Fibroblast of skin of left quadriceps (primary cell): ENCODE data around the gene A2M.

Experiments
- DNase-seq, 2 experiments: peaks; one replicate each; pipeline ENCODE4 v3.0.0-alpha.2; 2013; ENCODE audit warnings: low read depth in 2 of 2

Gene A2M

DNA sequence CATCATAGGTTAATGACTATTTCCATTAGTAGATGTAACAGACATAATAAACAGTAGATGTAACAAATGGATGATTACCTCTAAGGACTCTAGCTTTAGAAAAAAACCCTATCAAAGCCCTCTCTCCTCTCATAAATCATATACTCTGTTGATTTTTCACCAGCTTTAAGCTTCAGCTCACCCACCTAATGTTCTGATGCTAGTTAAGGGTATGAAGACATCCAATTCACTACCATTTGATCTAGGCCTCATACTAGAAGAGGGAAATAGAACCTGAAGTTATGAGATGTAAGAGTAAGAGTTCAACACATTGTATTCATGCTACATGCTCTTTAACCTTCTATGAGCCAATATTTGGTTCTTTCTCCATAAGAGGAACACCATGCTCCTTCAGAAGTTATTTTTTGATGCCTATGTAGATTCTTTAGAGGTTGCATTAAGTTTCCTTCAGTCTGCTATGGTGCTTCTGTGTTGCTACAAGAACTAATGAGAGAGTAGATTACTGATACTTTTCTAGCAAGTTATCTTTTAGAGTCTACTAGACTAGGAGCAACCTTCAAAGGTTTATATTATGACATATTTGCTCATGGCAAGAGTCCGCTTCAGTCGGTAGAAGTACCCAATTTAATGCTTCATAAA, 16.0 kb downstream of the A2M start:
- DNase-seq, result no peak

DNA sequence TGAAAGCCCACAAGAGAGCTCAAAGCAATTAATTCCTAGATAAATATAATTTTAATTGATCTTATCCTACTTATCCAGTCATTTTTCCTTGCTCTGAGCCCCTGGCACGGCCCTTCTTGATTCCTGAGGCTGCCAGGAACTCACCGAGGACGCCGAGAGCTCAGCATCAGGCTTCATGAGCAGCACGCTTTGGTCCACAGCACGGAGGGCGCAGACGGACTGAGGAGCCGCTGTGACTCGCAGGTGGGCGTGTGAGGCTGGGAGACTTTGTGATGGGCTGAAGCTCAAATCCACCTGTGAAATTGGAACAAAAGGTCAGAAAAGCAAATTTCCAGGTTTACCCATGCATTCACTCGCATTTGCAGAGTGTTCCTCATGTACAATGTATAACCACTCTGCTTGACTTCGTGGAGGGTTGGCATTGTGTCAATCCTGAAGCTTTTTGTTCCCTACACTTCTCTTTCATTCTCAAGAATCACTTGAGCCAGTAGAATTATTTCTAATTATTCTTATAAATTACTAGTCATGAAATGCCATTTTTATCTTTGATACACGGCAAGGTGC, 17.2 kb downstream of the A2M start:
- DNase-seq, result no peak

DNA sequence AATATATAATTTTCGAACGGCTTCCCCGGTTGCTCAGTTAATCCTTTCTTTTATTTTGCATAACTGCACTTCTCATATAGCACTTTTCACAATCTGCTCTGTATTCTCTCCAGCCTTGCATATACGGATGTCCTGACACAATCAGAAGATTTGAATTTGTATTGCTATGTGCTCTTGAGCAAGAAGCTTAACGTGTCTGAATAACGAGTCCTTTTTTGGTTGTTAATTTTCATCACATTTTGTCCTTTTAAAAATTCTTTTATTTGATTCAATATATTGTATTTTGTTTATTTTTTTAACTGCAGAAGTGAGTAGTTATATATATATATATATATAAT, 17.6 kb downstream of the A2M start:
- DNase-seq, result no peak

DNA sequence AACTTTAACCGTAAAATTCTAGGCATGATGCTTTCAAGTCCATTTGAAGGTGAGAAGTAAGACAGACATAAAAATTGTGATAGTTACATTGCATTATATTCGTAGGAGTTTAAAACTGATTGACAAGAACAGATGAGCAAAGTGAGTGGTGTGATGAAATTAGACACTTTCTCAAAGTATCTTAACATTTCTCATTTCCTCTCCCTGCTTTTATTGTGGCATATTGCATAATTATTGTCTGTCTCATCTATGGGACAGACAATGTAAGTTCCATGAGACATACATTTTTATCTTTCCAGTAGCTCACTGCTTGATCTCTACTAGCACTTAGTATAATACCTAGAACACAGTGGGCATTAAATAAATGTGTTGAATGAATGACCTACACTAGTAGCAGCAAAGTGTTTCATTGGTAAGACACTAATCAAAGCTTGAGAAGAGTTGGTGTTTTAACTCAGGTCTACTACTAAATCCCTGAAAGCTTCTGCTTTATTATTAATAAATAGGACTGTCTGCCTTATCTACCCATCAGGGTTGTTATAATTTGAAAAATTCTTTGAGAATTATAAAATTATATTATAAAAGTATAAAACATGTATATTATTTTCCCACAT, 19.0 kb downstream of the A2M start:
- DNase-seq, result no peak

DNA sequence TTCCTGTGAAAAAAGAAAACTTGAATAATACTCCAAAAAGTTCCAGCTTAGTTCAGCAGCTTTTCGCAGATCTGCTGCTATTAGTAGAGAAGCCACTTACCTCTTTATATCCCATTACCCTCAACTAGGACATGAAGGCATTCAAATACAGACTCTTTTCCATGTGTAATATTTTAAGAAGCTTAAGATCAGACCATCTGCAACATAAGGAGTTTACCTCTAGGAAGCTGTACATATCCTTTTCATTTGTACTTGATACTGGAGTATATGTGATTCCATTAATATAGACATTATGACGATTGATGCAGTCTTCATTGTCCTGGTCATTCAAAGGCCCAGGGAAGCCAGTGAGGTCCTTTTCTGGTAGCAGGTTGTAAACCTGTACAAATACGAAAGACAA, 20.4 kb downstream of the A2M start:
- no peak for DNase-seq

DNA sequence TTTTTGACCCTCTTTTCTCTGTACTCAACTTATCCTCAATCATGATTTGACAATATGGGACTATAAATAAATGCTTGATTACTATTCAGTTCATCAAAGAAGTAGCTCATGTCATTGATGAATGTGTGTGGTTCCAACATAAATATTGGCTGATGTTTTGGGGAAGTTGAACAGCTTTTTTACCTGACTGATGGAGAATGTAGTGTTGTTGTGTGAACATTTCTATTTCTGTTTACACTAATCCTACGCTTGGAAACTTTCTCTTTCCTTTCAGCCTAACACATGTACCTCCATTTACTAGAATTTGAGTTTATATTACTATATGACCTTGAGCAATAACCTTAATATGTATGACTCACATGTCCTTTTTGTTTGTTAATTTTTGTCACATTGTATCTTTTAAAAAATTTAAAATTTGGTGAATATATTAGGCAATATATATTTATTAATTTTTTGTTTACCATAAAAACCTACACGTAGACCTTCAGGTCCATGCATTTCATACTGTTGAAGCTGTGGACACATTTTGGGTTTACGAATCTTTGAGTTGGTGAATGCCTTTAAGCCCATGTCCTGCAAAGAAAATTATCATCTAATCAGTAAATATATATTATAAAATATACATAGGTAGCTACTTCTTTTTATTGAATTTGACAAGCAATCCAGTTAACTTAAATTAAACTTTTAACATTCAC, 21.1 kb downstream of the A2M start:
- no peak for DNase-seq

DNA sequence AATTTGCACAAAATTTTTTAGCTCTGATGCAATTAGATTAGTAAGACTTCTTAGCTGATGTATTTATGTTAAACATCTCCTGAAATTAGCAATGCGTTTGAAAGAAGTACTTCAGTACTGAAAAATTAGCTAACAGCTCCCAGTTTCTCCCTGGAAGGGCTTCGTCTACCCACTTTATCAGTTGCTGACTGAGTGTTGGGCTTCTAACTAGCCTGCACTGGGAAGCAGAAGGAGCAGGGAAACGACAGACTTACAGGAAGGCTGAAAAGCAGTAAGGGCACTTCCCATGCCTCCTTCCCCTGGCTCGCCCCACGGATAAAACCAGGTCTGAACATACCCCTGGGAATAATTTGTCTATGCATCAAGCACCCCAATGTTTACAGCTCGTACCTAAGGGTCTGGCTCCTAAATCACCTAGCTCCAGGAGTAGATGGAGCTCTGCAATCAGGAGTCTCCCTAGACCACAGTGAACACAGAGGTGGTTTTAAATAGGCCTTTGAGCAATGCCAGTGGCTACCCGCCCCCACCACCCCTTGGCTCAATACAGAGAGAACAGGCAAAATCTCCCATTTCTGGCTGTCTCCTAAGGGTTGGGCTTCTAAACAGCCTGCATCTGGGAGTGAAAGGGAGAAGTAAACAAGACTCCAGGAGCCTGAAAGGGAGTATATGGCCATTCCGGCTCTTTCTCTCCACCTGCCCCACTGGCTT, 23.7 kb downstream of the A2M start:
- no peak for DNase-seq

DNA sequence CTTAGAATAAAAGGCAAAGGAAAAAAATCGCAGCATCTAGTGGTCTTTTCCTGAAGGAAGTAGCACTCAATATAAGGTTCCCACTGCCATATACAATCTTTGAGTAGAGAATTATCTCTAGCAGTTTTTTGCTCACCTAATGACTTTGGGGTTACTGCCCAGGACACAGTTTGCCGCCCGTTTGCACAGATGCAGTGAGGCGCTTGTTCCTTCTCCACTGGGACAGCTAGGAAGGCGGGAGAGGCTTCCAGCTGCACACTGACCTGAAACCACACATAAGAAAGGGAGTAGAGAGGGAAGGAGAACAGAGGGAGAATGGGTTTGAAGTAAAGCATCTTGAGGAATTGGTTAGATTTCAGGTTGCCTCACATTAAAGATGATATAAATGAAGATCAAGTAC, 25.5 kb downstream of the A2M start:
- no peak for DNase-seq

DNA sequence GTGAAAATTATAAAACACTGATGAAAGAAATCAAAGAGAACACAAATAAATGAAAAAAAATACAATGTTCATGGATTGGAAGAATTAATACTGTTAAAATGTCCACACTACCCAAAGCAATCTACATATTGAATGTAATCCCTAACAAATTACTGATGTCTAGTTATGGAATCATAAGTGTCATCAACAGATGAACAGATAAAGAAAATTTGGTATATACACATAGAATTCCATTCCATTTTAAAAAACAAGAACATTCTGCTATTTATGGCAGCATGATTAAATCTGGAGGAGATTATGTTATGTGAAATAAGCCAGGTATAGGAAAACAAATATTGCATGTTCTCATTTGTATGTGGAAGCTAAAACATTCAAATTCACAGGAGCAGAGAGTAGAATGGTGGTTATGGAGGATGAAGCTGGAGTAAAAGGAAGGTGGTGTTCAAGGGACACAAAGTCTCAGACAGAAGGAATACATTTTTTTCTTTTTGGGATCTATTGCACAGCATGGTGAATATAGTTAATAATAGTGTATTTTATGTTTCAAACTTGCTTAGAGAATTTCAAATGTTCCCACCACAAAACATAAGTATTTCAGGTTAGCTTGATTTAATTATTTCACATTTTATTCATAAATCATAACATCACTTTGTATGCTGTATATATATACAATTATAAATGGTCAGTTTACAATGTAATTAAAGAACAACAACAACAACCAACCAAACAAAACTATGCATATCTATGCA, 28.5 kb downstream of the A2M start:
- DNase-seq, result no peak

DNA sequence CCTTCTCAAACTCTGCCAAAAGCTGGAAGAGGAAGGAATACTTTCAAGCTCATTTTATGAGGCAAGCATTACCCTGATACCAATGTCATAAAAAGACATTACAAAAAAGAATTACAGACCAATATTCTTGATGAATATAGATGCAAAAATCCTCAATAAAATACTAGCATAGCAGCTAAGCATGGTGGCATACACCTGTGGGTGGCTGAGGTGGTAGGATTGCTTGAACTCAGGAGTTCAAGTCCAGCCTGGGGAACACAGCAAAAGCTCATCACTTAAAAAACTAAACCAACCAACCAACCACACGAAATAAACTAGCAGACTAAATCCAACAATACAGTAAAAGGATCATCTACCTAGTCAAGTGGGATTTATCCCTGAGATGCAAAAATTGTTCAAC, 29.6 kb downstream of the A2M start:
- DNase-seq, result no peak

DNA sequence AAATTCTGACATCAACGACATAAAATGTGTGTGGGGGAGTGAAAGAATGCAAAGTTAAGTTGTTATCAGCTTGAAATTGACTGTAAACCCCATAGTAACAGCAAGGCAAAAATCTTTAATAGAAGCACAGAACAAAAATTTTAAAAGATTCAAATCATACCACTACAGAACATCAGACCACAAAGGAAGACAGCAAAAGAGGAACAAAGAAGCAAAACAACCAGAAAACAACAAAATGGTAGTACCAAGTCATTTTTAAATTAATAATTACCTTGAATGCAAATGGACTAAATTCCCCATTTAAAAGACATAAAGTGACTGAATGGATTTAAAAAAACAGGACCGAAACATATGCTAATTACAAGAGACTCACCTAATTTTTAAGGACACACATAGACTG, 31.3 kb downstream of the A2M start:
- no peak for DNase-seq

DNA sequence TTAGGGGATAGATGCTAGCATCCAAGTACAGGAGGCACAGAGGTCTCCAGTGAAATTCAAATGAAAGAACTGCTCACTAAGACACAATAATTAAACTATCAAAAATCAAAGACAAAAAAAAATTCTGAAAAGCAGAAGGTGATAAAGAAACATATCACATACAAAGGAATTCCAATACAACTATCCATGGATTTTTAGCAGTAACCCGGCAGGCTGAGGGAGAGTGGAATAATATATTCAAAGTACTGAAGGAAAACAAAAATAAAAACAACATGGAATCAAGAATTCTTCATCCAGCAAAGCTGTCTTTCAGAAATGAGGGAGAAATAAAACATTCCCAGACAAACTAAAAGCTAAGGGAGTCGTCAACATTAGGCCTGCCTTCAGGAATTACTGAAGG, 31.9 kb downstream of the A2M start:
- no peak for DNase-seq

DNA sequence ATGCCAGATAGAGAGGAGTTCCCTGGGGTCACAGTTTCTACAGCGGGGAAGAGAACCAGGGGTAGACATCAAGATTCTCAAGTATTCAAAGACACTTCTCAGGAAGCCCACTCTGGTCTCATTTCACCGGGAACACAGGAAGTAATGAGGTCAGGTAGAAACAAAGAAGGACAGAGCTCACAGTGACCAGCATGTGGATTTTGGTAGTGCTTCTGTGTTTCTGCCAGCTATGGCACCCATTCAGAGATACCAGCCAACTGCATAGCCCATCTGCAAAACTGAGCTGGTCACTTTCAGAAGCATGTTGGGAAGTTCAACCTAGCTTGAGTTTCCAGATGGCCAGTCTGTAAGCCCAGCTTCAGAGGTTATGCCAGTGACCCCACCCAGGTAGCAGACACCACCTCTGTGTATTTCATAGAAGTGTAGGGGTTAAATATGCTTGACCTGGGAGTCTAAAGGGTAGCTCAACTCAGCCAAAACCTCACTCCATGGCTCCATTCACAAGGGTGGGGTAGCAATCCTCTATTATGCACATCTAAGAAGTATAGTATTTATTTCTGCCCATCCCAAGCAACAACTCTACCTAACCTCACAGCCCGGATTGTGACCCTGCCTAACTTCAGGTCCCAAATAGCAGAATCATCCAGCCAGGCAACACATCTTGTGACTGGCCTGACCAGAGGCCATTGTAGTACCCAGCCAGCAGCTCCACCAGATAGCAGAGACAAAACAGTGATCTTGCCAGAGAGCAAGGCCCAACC, 33.9 kb downstream of the A2M start:
- no peak for DNase-seq

DNA sequence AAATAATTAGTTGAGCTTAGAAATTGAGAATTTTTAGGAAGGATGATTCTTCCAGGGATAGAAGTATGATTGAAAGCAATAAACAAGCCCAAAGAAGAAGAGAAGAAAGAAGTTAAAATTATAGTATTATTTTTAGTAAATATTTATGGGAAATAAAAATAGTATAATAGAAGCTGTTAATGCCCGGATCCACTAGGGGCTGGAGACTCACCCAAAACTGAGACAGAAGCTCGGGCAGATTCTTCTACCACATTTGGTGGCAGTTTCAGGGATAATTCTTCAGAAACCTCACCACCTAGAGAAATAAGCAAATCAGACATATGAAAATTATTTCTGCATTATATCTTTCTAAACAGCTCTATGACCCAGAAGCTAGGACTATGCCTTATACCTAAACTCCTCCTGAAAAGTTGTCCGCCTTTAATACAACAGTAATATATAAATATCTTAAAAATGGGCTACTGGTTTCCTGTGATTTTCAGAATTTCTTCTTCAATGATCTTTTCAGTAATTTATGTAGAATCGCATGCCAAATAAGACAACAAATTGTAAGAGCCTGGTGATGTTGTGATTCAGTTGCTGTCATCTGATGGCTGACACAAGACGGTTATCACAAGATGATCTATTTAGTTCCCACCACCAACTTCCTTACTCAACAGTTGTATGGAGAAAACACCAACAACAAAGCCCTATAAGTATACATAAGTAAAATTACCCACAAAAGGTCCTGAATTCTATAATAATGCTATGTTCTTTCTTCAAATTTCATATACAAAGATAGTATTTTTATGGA, 35.6 kb downstream of the A2M start:
- no peak for DNase-seq

DNA sequence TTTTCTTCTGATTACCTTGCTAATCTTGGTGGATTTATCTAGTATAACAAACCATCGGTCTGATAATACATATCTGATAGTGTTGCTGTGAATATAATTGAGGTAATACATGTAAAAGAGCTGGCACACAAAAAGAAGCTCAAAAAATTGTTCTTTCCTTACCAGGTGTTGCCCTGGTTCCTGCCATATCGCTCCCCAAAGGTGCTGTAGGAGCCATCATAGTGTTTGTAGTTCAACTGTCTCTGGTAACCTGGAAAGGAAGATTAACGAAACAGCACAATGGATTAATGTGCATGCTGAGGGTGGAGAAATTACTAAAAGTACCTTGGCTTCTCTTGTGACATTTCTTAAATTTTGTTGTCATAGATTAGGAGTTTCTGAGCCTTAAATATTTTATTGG, 36.6 kb downstream of the A2M start:
- no peak for DNase-seq

DNA sequence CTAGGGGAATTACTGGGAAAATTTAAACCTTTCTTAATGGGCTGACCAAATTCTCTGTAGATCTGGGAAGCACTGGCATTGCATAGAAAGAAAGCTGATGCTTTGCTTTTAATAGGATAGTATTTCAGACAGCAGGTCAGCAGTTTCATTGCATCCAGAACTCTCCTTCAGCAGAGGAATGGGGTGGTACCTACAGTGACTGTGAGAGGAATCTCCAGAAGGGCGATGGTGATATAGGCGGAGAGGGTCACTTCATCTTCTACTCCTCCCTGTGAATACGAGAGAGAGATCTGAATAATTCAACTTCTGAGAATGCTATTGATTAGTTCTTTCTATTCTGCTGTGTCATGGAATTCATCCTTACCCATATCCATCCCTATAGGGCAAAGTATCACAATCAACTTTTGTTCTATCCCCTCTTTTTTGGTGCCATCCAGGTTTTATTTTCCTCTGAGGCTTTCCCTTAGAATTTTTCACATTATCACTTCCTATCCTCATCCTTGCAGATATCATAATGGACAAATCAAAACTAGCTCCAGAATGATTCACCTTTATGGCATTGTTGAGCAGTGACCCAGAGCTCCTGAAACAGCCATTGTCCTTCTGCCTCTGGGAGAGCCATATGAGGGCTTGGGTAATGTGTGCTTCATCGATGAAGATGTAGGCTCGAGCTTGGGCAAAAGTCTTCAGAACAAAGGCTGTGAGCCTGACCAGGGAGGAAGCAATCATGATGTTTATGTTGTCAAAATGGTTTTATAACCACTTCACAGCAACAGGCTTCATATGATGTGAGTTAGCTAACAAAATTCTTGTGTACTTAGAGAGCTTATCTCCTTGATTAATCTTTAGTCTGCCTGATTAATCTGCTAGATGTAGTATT, 38.3 kb downstream of the A2M start:
- DNase-seq, result no peak

DNA sequence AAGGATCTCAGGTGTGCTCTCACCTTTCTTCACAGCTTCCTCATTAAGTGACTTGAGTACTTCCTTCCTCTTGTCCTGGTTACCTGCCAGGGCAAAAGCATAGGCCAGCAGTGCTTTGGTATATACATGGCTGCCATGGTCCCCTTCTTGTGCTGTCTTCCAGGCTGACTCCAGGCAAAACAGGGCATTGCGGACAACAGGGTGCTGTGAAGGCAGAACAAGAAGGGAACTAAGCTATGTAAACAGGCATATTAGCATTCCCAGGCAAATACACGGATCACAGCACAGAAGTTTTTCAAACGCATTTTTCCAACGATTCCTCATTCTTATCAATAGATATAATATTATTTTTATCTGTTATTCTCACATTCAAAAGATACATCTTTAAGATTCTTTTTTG, 39.0 kb downstream of the A2M start:
- DNase-seq, result no peak

DNA sequence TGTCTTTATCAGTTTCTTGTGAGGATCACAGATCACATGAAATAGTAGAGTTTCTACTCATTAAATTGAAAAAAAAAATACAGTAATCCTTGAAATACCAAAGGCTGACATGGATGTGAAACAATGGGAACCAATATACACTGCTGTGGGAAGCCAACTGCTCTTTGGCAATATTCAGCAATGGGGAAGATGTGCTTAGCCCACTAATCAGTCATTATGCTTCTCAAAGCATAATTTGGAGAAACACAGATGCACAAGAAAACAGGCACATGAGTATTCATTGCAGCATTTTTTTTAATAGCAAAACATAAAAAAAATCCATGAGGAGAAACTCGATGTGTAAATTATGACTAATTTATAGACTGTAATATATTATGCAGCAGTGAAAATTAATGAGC, 40.6 kb downstream of the A2M start:
- no peak for DNase-seq

DNA sequence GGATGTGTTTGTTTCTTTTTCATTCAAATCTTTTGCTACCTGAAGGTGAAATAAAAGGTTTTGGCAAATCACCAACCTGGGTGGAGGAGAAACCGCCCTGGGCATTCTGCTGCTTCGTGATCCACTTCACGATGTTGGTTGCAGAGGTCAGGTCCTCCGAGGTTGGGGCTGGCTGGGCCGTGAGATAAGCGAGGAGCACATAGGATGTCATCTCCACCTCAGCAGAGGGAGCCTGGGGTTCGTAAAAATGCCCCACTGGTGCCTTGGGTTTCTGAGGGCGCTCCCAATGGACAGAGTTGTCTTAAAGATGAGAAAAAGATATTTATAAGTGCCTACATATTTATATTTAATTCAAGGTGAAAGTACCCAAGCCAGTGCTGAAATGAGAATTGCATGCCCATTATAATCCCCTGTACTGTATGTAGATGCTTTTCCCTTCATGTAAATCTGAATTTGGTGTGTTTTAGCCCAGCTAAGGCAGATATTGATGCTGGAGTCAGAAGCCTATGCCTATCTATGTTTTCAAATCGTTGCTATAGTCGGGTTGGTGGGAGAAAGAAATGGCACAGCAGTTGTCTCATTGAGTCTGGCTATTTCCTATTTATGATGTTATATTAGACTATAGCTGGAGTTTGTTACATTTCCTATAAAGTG, 41.1 kb downstream of the A2M start:
- no peak for DNase-seq
